ENCODE results near the gene GSC. TPM values are rescaled to one million over a fixed set of nuclear protein-coding genes. Genes with fewer than 3 reads are reported as not detected.
"Not testable (repeated sequence)": the region's sequence is repeated elsewhere in the genome, so short reads cannot be mapped to it uniquely, and the experiment has no call there.

The GSC gene
- total RNA-seq, 1 donor from 2014 or later = not detected

DNA sequence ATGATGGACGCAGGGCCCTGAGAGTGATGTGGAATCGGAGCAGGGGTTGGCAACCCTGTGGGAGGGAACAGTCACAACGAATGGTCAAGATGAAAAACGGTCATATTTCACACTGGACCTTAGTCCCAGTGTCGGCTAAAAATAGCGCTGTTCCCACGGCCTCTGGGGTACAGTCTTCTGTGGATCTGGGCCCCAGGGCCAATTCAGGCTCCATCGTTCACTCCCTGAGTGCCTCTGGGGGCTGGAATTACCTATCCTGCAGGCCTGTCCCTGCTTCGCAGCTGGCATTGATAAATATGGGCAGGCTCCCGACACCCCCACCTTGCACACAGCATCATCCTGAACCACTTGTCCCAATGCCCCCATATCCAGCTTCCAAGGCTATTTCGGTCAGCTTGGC, 18.6 kb downstream of the GSC start:
- DNase-seq (ENCODE audit: low spot score, unreplicated experiment) = no peak
- no peak overlapping the region for H3K27ac Mint-ChIP-seq
- H3K27me3 Mint-ChIP-seq = peaks cover 24% of the 10 kb centered on the region
- no peaks in the 10 kb centered on the region for H3K9me3 Mint-ChIP-seq (ENCODE audit: low read depth)
- no peak overlapping the region for H3K4me3 Mint-ChIP-seq (ENCODE audit: low read depth)
- no peaks in the 10 kb centered on the region for H3K36me3 Mint-ChIP-seq (ENCODE audit: insufficient read depth)
- TF ChIP-seq CTCF (IDR thresholded peaks at IDR 0.05; ENCODE audit: unreplicated experiment) = no peak
- no peaks in the 10 kb centered on the region for H3K4me1 Mint-ChIP-seq (ENCODE audit: low read depth)

DNA sequence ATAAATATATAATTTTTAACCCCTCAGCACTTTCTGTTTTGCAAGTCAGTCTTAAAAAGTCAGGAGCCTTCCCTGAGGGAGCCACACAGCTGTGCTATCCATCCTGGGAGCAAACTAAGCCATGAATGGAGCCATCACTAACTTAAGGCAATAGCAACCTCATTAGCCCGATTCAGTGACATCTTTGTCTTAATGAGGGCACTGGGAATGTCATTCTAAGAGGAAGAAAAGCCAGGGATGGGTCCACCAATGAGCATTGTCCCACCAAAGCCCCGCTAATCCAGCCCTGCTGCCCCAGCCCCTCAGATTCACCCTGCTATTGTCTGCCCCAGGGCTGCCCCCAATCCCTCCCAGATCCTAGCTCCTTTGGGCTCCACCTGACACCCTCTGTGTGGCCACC, 19.5 kb downstream of the GSC start:
- TF ChIP-seq CTCF (IDR thresholded peaks at IDR 0.05; ENCODE audit: unreplicated experiment) = no peak
- no peaks in the 10 kb centered on the region for H3K9me3 Mint-ChIP-seq (ENCODE audit: low read depth)
- no peak overlapping the region for H3K4me3 Mint-ChIP-seq (ENCODE audit: low read depth)
- H3K27me3 Mint-ChIP-seq = peaks cover 23% of the 10 kb centered on the region
- H3K27ac Mint-ChIP-seq = no peak overlapping the region
- no peak for DNase-seq (ENCODE audit: low spot score, unreplicated experiment)
- no peaks in the 10 kb centered on the region for H3K36me3 Mint-ChIP-seq (ENCODE audit: insufficient read depth)
- no peaks in the 10 kb centered on the region for H3K4me1 Mint-ChIP-seq (ENCODE audit: low read depth)

GRCh38 chr14:94748667-94749347, 21.1 kb downstream of the GSC start:
- Mint-ChIP-seq H3K4me3 (ENCODE audit: low read depth) (no peak overlapping the region), H3K36me3 (ENCODE audit: insufficient read depth) (no peaks in the 10 kb centered on the region), H3K4me1 (ENCODE audit: low read depth) (no peaks in the 10 kb centered on the region), H3K27ac (no peak overlapping the region), H3K9me3 (ENCODE audit: low read depth) (no peaks in the 10 kb centered on the region), H3K27me3 (peaks cover 23% of the 10 kb centered on the region)
- TF ChIP-seq CTCF (IDR thresholded peaks at IDR 0.05; ENCODE audit: unreplicated experiment) = peak; percentile 67
- DNase-seq (ENCODE audit: low spot score, unreplicated experiment) = no peak

- TF ChIP-seq CTCF (IDR thresholded peaks at IDR 0.05; ENCODE audit: unreplicated experiment) = no peak
These were observed 22.2 kb downstream of the GSC start for GRCh38 chr14:94747739-94748138.

GRCh38 chr14:94747153-94747552, 22.8 kb downstream of the GSC start:
- H3K36me3 Mint-ChIP-seq (ENCODE audit: insufficient read depth); H3K4me1 Mint-ChIP-seq (ENCODE audit: low read depth); DNase-seq (ENCODE audit: low spot score, unreplicated experiment); H3K4me3 Mint-ChIP-seq (ENCODE audit: low read depth); H3K27ac Mint-ChIP-seq; H3K9me3 Mint-ChIP-seq (ENCODE audit: low read depth): not testable (repeated sequence)
- H3K27me3 Mint-ChIP-seq = peaks cover 11% of the 10 kb centered on the region

More at GRCh38 chr14:94747739-94748138, 22.2 kb downstream of the GSC start:
- H3K36me3 Mint-ChIP-seq (ENCODE audit: insufficient read depth) = no peaks in the 10 kb centered on the region
- no peak overlapping the region for H3K27ac Mint-ChIP-seq
- H3K4me1 Mint-ChIP-seq (ENCODE audit: low read depth) = peaks cover 1% of the 10 kb centered on the region
- no peak overlapping the region for H3K4me3 Mint-ChIP-seq (ENCODE audit: low read depth)
- no peak for DNase-seq (ENCODE audit: low spot score, unreplicated experiment)
- no peaks in the 10 kb centered on the region for H3K9me3 Mint-ChIP-seq (ENCODE audit: low read depth)
- H3K27me3 Mint-ChIP-seq = peaks cover 17% of the 10 kb centered on the region

- DNase-seq (ENCODE audit: low spot score, unreplicated experiment) = no peak
- no peak overlapping the region for H3K27ac Mint-ChIP-seq
- no peak for TF ChIP-seq CTCF (IDR thresholded peaks at IDR 0.05; ENCODE audit: unreplicated experiment)
- H3K4me3 Mint-ChIP-seq (ENCODE audit: low read depth) = no peak overlapping the region
- no peaks in the 10 kb centered on the region for H3K36me3 Mint-ChIP-seq (ENCODE audit: insufficient read depth)
- peaks cover 1% of the 10 kb centered on the region for H3K4me1 Mint-ChIP-seq (ENCODE audit: low read depth)
- H3K9me3 Mint-ChIP-seq (ENCODE audit: low read depth) = no peaks in the 10 kb centered on the region
- H3K27me3 Mint-ChIP-seq = peaks cover 8% of the 10 kb centered on the region
These were observed 23.8 kb downstream of the GSC start for GRCh38 chr14:94746131-94746530.

Data from progenitor cell of endocrine pancreas (in vitro differentiated cells).